HepG2 (cell line): ENCODE measurements around the gene MYADML2. TPM values are rescaled to one million over a fixed set of nuclear protein-coding genes. Genes with fewer than 3 reads are reported as not detected.

Experiments used
- BHLHE40 ChIP-seq: IDR thresholded peaks from 2 replicates; pipeline ENCODE4 v1.6.1; 2011; ENCODE audit warnings: low read length, improper control_type of control experiment
- CBX1 ChIP-seq: IDR thresholded peaks from one replicate; pipeline ENCODE4 v1.6.1; 2016; ENCODE audit warnings: antibody characterized with exemption, low read depth
- ETV6 ChIP-seq: sonication (generic); formaldehyde crosslinking; conservative IDR thresholded peaks from 2 replicates; pipeline ENCODE4 v1.4.0; 2020; ENCODE audit warnings: missing genetic modification reagents
- FOSL1 ChIP-seq: sonication (generic); formaldehyde crosslinking; IDR thresholded peaks from 2 replicates; pipeline ENCODE4 v1.9.0; 2021; ENCODE audit warnings: missing genetic modification reagents, borderline replicate concordance
- GMEB1 ChIP-seq: sonication (generic); formaldehyde crosslinking; IDR thresholded peaks from 2 replicates; pipeline ENCODE4 v1.5.1; 2020; ENCODE audit warnings: missing genetic modification reagents, mild to moderate bottlenecking, borderline replicate concordance
- HOXA5 ChIP-seq: sonication (generic); formaldehyde crosslinking; IDR thresholded peaks from 2 replicates; pipeline ENCODE4 v1.4.0; 2020; ENCODE audit warnings: missing genetic modification reagents
- JDP2 ChIP-seq: sonication (generic); formaldehyde crosslinking; IDR thresholded peaks from 2 replicates; pipeline ENCODE4 v1.8.1; 2022; ENCODE audit warnings: missing genetic modification reagents, borderline replicate concordance
- SIN3A ChIP-seq: IDR thresholded peaks from 2 replicates; pipeline ENCODE4 v1.6.1; 2011; ENCODE audit warnings: low read depth, mild to moderate bottlenecking, control low read depth, low read length, borderline replicate concordance
- SNAPC4 ChIP-seq: sonication (generic); formaldehyde crosslinking; IDR thresholded peaks from 2 replicates; pipeline ENCODE4 v1.4.0; 2020; ENCODE audit warnings: mild to moderate bottlenecking, missing genetic modification reagents
- TARDBP ChIP-seq: sonication (generic); formaldehyde crosslinking; IDR thresholded peaks from 2 replicates; pipeline ENCODE4 v1.8.0; 2022; ENCODE audit warnings: mild to moderate bottlenecking, missing genetic modification reagents
- ZNF142 ChIP-seq: sonication (generic); formaldehyde crosslinking; IDR thresholded peaks from 2 replicates; pipeline ENCODE4 v1.4.0; 2020; ENCODE audit warnings: missing genetic modification reagents
- ZNF563 ChIP-seq: sonication (generic); formaldehyde crosslinking; IDR thresholded peaks from 2 replicates; pipeline ENCODE4 v1.8.0; 2022; ENCODE audit warnings: mild to moderate bottlenecking, moderate library complexity, missing genetic modification reagents
- ZNF605 ChIP-seq: sonication (generic); formaldehyde crosslinking; IDR thresholded peaks from 2 replicates; pipeline ENCODE4 v1.8.0; 2022; ENCODE audit warnings: mild to moderate bottlenecking, missing genetic modification reagents
- polyA plus RNA-seq, 8 experiments: library from polyadenylated mRNA; depleted of rRNA in 3 of 8; stranded (reverse) in 7 of 8; unstranded in 1 of 8; fragments of >200 nt; fragmentation: Illumina TruSeq in 4 of 8; extraction: Trizol in 4 of 8; gene quantifications; 2 replicates each; pipeline versions ENCODE4 v1.2.1 to v1.2.3, GENCODE V29; 2011 to 2016; ENCODE audit warnings: low read depth in 4 of 8, missing spikeins in 1 of 8, mixed read lengths in 1 of 8; ENCODE audit not compliant: insufficient read depth in 1 of 8
- total RNA-seq, 5 experiments: library from RNA; depleted of rRNA; stranded (reverse); fragments of >200 nt; fragmentation: Illumina TruSeq; extraction: Trizol; gene quantifications; 2 replicates each; pipeline ENCODE4 v1.2.3, GENCODE V29; 2016; ENCODE audit warnings: low read depth in 1 of 5

MYADML2 gene
- total and polyA plus RNA-seq, 2 of the 13 experiments (the other 11 are each of a cell fraction or from before 2014, with no cell fraction given): not detected

GRCh38 chr17:81909966-81910839 lies 36.8 kb downstream of the MYADML2 start (continued):
- peak; percentile 82 for TF ChIP-seq ZNF142
- TF ChIP-seq ZNF563 (CRISPR knock-in tag): no peak; the same call in 1 of the 2 replicates
- no peak for TF ChIP-seq ETV6 (CRISPR knock-in tag)
- peak; percentile 91 for TF ChIP-seq SIN3A
- no peak for TF ChIP-seq ZNF605 (CRISPR knock-in tag)
- TF ChIP-seq GMEB1 (CRISPR knock-in tag): peak; percentile 72; the same call in 1 of the 2 replicates
- TF ChIP-seq SNAPC4 (CRISPR knock-in tag): peak; percentile 76; the same call in 1 of the 2 replicates
- TF ChIP-seq HOXA5: peak; percentile 81
- TF ChIP-seq FOSL1 (CRISPR knock-in tag): 0 out of 2 replicates have a peak, but pooled peaks have one; percentile 44
- TF ChIP-seq TARDBP: peak; percentile 96
- peak; percentile 96 for TF ChIP-seq BHLHE40
- no peak for TF ChIP-seq CBX1
- no peak for TF ChIP-seq JDP2
